ACC112 (cell line): Measurements from ENCODE around the gene ARHGEF26.

Experiments used
- H2AFZ ChIP-seq: fragments of 200-600 bp; sonication (generic); one replicate; pipeline ENCODE4 v1.6.0; 2017; ENCODE audit warnings: antibody characterized with exemption, low read length; ENCODE audit not compliant: unreplicated experiment
- H3K27ac ChIP-seq: fragments of 200-600 bp; sonication (generic); 2 replicates; pipeline ENCODE4 v1.5.1; 2014; ENCODE audit warnings: low read depth, mild to moderate bottlenecking, antibody characterized with exemption, low read length, moderate library complexity
- H3K27me3 ChIP-seq: fragments of 200-600 bp; sonication (generic); 2 replicates; pipeline ENCODE4 v1.6.1; 2014; ENCODE audit warnings: mild to moderate bottlenecking, antibody characterized with exemption, low read length, moderate library complexity, mixed read lengths; ENCODE audit not compliant: insufficient read depth
- H3K36me3 ChIP-seq: fragments of 200-600 bp; sonication (generic); 2 replicates; pipeline ENCODE4 v1.6.1; 2016; ENCODE audit warnings: mild to moderate bottlenecking, antibody characterized with exemption, low read length, moderate library complexity, mixed read lengths; ENCODE audit not compliant: insufficient read depth
- H3K4me1 ChIP-seq: fragments of 200-600 bp; sonication (generic); one replicate; pipeline ENCODE4 v1.6.1; 2016; ENCODE audit warnings: low read length, mixed read lengths; ENCODE audit not compliant: insufficient read depth, unreplicated experiment, control insufficient read depth
- H3K4me3 ChIP-seq: fragments of 200-600 bp; sonication (generic); 2 replicates; pipeline ENCODE4 v1.5.1; 2014; ENCODE audit warnings: mild to moderate bottlenecking, low read depth, low read length
- H3K79me2 ChIP-seq: fragments of 200-600 bp; sonication (generic); one replicate; pipeline ENCODE4 v1.6.0; 2016; ENCODE audit warnings: low read length; ENCODE audit not compliant: control insufficient read depth, unreplicated experiment, insufficient read depth

ARHGEF26 gene

DNA sequence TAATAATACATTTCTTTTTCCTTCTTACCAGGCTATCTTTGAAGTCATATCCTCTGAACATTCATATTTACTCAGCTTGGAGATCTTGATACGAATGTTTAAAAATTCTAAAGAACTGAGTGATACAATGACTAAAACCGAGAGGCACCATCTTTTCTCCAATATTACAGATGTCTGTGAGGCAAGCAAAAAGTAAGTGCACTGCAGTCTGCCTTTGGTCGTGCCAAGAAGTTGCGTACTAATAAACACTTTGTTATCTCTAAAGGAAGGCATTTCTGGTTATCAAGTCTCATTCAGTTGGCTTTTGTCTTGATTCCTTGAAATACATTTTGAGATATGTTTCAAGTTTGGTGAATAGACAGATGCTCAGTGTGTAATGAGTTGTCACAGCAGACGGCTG, 31.6 kb downstream of the ARHGEF26 start:
- H3K27me3 ChIP-seq = no peaks in the 10 kb centered on the region
- H3K79me2 ChIP-seq = no peaks in the 10 kb centered on the region
- no peak overlapping the region for H2AFZ ChIP-seq
- H3K27ac ChIP-seq = peak overlapping the region; percentile 4; the same call in 1 of the 2 replicates
- H3K4me1 ChIP-seq = peaks cover 10% of the 10 kb centered on the region
- no peaks in the 10 kb centered on the region for H3K36me3 ChIP-seq
- H3K4me3 ChIP-seq = no peak overlapping the region

DNA sequence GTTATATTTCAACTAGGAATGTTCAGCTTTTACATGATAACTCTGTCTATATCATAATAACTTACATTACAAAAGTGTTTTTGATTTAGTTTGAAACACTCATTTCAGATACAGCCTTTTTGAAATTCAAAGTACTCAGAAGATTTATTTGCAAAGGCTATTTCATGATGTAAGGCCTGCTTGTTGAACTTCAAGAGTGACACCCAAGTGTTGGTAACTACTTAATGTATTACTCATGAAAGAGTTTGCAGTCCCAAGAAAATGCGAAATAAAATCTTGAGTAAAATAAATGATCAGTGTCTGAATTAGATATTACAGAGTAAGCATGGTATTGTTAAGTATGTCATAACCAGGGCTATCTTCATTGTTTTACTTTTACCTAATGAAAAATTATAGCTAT, 35.3 kb downstream of the ARHGEF26 start:
- H3K4me1 ChIP-seq = peaks cover 4% of the 10 kb centered on the region
- H3K27me3 ChIP-seq = no peaks in the 10 kb centered on the region
- H3K36me3 ChIP-seq = no peaks in the 10 kb centered on the region

DNA sequence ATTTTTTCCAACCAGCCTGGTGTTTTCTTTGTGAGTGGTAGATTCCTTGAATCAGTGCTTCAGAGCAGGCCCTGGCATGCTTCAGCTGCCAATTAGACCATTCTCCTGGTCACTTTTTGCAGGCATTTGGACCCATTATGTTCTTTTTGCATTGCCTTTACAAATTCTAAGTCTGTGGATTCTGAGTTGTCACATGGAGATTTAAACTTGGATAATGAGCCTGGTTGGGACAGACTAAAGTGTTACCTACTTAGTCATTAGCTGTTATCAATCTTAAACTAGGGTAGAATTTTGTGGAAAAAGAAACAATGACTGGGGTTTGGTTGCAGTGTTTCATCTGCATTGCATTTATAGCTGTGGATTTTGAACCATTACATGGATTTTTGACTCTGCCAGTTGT, 40.6 kb downstream of the ARHGEF26 start:
- Histone ChIP-seq H3K4me1 (no peaks in the 10 kb centered on the region), H3K27ac (no peak overlapping the region), H3K27me3 (no peaks in the 10 kb centered on the region), H3K36me3 (no peaks in the 10 kb centered on the region), H2AFZ (no peak overlapping the region), H3K79me2 (no peaks in the 10 kb centered on the region), H3K4me3 (no peak overlapping the region)

More for the DNA sequence above, 35.3 kb downstream of the ARHGEF26 start:
- Histone ChIP-seq H2AFZ (no peak overlapping the region), H3K4me3 (no peak overlapping the region), H3K79me2 (no peaks in the 10 kb centered on the region), H3K27ac (no peak overlapping the region)

DNA sequence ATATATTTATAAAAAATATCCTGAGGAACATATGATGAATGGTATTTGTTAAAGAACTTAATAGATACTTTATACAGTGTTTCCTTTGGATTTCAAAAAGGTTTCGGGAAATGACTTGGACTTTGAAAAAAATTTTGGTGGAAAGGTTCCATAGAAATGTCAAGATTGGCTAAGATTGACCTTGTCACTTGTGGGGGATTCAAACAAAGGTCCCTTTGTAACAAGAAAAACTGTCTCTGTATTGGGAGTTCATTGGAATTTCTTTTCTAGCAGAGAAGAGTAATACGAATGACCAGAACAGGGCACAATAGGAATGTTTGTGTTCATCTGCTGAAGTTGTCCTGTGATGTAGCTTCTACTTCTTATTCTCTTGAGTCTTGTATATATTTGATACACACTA, 43.2 kb downstream of the ARHGEF26 start:
- Histone ChIP-seq H3K27ac (no peak overlapping the region), H3K4me1 (no peaks in the 10 kb centered on the region), H3K36me3 (no peaks in the 10 kb centered on the region), H2AFZ (no peak overlapping the region), H3K27me3 (no peaks in the 10 kb centered on the region), H3K79me2 (no peaks in the 10 kb centered on the region), H3K4me3 (no peak overlapping the region)

GRCh38 chr3:154168998-154169795, 48.0 kb downstream of the ARHGEF26 start:
- no peaks in the 10 kb centered on the region for H3K79me2 ChIP-seq
- no peak overlapping the region for H3K27ac ChIP-seq
- H3K4me3 ChIP-seq = no peak overlapping the region
- H2AFZ ChIP-seq = no peak overlapping the region
- no peaks in the 10 kb centered on the region for H3K4me1 ChIP-seq
- H3K27me3 ChIP-seq = no peaks in the 10 kb centered on the region
- no peaks in the 10 kb centered on the region for H3K36me3 ChIP-seq

DNA sequence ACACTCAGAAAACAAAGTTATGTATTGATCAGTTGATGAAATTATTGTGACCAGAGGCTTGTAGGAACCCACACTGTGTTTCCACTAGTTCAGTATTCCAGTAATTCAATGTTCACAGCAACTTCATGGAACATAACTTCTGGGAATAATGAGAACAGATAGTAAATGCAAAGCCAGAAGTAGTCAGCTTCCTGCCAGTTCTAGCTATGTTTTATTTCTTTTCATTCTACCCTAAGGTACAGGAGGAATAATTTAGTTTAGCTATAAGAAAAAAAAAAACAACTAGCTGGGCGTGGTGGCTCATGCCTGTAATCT, 48.6 kb downstream of the ARHGEF26 start:
- Histone ChIP-seq H3K4me3 (no peak overlapping the region), H3K27me3 (no peaks in the 10 kb centered on the region), H3K27ac (no peak overlapping the region), H2AFZ (no peak overlapping the region), H3K36me3 (no peaks in the 10 kb centered on the region), H3K79me2 (no peaks in the 10 kb centered on the region), H3K4me1 (no peaks in the 10 kb centered on the region)

GRCh38 chr3:154170300-154170699, 49.1 kb downstream of the ARHGEF26 start:
- no peak overlapping the region for H3K4me3 ChIP-seq
- no peak overlapping the region for H2AFZ ChIP-seq
- no peaks in the 10 kb centered on the region for H3K4me1 ChIP-seq
- H3K27ac ChIP-seq = no peak overlapping the region
- H3K27me3 ChIP-seq = no peaks in the 10 kb centered on the region
- no peaks in the 10 kb centered on the region for H3K79me2 ChIP-seq
- no peaks in the 10 kb centered on the region for H3K36me3 ChIP-seq

GRCh38 chr3:154175041-154175440, 53.9 kb downstream of the ARHGEF26 start:
- no peaks in the 10 kb centered on the region for H3K27me3 ChIP-seq
- H2AFZ ChIP-seq = no peak overlapping the region
- no peaks in the 10 kb centered on the region for H3K36me3 ChIP-seq
- H3K27ac ChIP-seq = no peak overlapping the region
- no peaks in the 10 kb centered on the region for H3K4me1 ChIP-seq
- no peak overlapping the region for H3K4me3 ChIP-seq
- H3K79me2 ChIP-seq = no peaks in the 10 kb centered on the region

- Histone ChIP-seq H3K4me3 (no peak overlapping the region), H3K36me3 (no peaks in the 10 kb centered on the region), H3K27me3 (no peaks in the 10 kb centered on the region), H2AFZ (no peak overlapping the region), H3K4me1 (no peaks in the 10 kb centered on the region), H3K27ac (no peak overlapping the region), H3K79me2 (no peaks in the 10 kb centered on the region)
Observed at GRCh38 chr3:154176036-154176435, 54.8 kb downstream of the ARHGEF26 start.

GRCh38 chr3:154177406-154177805, 56.2 kb downstream of the ARHGEF26 start:
- Histone ChIP-seq H3K36me3 (no peaks in the 10 kb centered on the region), H2AFZ (no peak overlapping the region), H3K4me3 (no peak overlapping the region), H3K27ac (no peak overlapping the region), H3K27me3 (no peaks in the 10 kb centered on the region), H3K79me2 (no peaks in the 10 kb centered on the region), H3K4me1 (no peaks in the 10 kb centered on the region)

GRCh38 chr3:154178172-154178571, 57.0 kb downstream of the ARHGEF26 start:
- Histone ChIP-seq H3K79me2 (no peaks in the 10 kb centered on the region), H3K27me3 (no peaks in the 10 kb centered on the region), H3K4me3 (no peak overlapping the region), H2AFZ (no peak overlapping the region), H3K4me1 (no peaks in the 10 kb centered on the region), H3K36me3 (no peaks in the 10 kb centered on the region), H3K27ac (no peak overlapping the region)
